ENCODE measurements around the gene LMO3.

LMO3 gene

GRCh38 chr12:16606117-16606200 lies at the start of gene LMO3:
LMO3 (minus strand) TSS chr12:16606162; CDS start chr12:16600860, 5,302 bp downstream.
- no peak for DNase-seq (ENCODE audit: low read depth in 2 of 2)
- peak within 1 kb of the TSS; percentile 62 to 63 for H3K4me3 ChIP-seq (replicated peaks in 1 of 2; ENCODE audit: low read depth in 2 of 2, low read length in 2 of 2)
- TF ChIP-seq CTCF (IDR thresholded peaks at IDR 0.05; ENCODE audit: low read depth, low read length) = no peak

GRCh38 chr12:16636435-16637055 lies 30.6 kb upstream of the LMO3 start:
- H3K4me3 ChIP-seq (replicated peaks in 1 of 2; ENCODE audit: low read depth in 2 of 2, low read length in 2 of 2) = no peak overlapping the region
- DNase-seq (ENCODE audit: low read depth in 2 of 2) = no peak
- TF ChIP-seq CTCF (IDR thresholded peaks at IDR 0.05; ENCODE audit: low read depth, low read length) = no peak

- DNase-seq (ENCODE audit: low read depth in 2 of 2) = no peak
- H3K4me3 ChIP-seq (replicated peaks in 1 of 2; ENCODE audit: low read depth in 2 of 2, low read length in 2 of 2) = no peak overlapping the region
- no peak for TF ChIP-seq CTCF (IDR thresholded peaks at IDR 0.05; ENCODE audit: low read depth, low read length)
Observed at GRCh38 chr12:16634786-16635185, 28.8 kb upstream of the LMO3 start.

- H3K4me3 ChIP-seq (replicated peaks in 1 of 2; ENCODE audit: low read depth in 2 of 2, low read length in 2 of 2) = no peak overlapping the region
- no peak for TF ChIP-seq CTCF (IDR thresholded peaks at IDR 0.05; ENCODE audit: low read depth, low read length)
Observed at GRCh38 chr12:16626991-16627390, 21.0 kb upstream of the LMO3 start.

GRCh38 chr12:16622338-16622737 lies 16.4 kb upstream of the LMO3 start:
- H3K4me3 ChIP-seq (replicated peaks in 1 of 2; ENCODE audit: low read depth in 2 of 2, low read length in 2 of 2) = no peak overlapping the region
- no peak for DNase-seq (ENCODE audit: low read depth in 2 of 2)
- TF ChIP-seq CTCF (IDR thresholded peaks at IDR 0.05; ENCODE audit: low read depth, low read length) = no peak

More at GRCh38 chr12:16626991-16627390, 21.0 kb upstream of the LMO3 start:
- no peak for DNase-seq (ENCODE audit: low read depth in 2 of 2)

- no peak overlapping the region for H3K4me3 ChIP-seq (replicated peaks in 1 of 2; ENCODE audit: low read depth in 2 of 2, low read length in 2 of 2)
- TF ChIP-seq CTCF (IDR thresholded peaks at IDR 0.05; ENCODE audit: low read depth, low read length) = no peak
- DNase-seq (ENCODE audit: low read depth in 2 of 2) = no peak
Observed at GRCh38 chr12:16619537-16619936, 13.6 kb upstream of the LMO3 start.

GRCh38 chr12:16618256-16618655 lies 12.3 kb upstream of the LMO3 start:
- H3K4me3 ChIP-seq (replicated peaks in 1 of 2; ENCODE audit: low read depth in 2 of 2, low read length in 2 of 2) = no peak overlapping the region
- no peak for DNase-seq (ENCODE audit: low read depth in 2 of 2)
- no peak for TF ChIP-seq CTCF (IDR thresholded peaks at IDR 0.05; ENCODE audit: low read depth, low read length)

Data from cardiac fibroblast (primary cell).